Coronary artery (tissue), 2 donors: ENCODE measurements around the gene RB1.

Experiments used
- DNase-seq: peaks from one replicate; pipeline ENCODE4 v3.0.0-alpha.2; 2017; ENCODE audit warnings: low spot score
- H3K27ac ChIP-seq, 2 donors: fragments of 200-600 bp; sonication (generic); one replicate each; pipeline ENCODE4 v1.5.1; 2016 to 2019
- H3K4me3 ChIP-seq: fragments of 200-600 bp; sonication (generic); 2 replicates; pipeline ENCODE4 v1.5.1; 2016; ENCODE audit warnings: mild to moderate bottlenecking, moderate library complexity
- TF ChIP-seq, protein P1 (sequence below): fragments of 200-600 bp; sonication (generic); IDR thresholded peaks from one replicate; pipeline ENCODE4 v1.5.1; 2019; ENCODE audit warnings: antibody characterized with exemption

Gene RB1

DNA sequence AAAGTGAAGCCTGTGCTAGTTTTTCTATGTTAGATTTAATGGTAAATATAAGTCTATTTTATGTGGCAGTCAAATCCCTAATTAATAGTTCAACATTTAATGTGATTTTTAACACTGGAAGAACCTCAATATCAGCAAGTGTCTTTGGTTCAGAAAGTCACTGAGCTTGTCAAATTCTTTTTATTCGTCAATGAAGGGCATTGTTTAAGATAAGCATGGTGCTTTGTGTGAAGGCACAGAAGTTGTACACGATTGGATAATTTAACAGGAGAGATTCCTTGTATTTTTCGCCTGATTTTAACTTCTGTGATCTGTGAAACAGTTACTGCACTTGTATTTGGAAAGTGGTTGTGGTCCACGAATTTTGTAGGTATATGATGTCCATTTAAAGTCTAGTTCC lies 30.2 kb upstream of the RB1 start:
- Histone ChIP-seq H3K27ac (no peak overlapping the region), H3K4me3 (no peak overlapping the region)
- TF ChIP-seq, protein P1, sequence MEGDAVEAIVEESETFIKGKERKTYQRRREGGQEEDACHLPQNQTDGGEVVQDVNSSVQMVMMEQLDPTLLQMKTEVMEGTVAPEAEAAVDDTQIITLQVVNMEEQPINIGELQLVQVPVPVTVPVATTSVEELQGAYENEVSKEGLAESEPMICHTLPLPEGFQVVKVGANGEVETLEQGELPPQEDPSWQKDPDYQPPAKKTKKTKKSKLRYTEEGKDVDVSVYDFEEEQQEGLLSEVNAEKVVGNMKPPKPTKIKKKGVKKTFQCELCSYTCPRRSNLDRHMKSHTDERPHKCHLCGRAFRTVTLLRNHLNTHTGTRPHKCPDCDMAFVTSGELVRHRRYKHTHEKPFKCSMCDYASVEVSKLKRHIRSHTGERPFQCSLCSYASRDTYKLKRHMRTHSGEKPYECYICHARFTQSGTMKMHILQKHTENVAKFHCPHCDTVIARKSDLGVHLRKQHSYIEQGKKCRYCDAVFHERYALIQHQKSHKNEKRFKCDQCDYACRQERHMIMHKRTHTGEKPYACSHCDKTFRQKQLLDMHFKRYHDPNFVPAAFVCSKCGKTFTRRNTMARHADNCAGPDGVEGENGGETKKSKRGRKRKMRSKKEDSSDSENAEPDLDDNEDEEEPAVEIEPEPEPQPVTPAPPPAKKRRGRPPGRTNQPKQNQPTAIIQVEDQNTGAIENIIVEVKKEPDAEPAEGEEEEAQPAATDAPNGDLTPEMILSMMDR: no peak
- no peak for DNase-seq

DNA sequence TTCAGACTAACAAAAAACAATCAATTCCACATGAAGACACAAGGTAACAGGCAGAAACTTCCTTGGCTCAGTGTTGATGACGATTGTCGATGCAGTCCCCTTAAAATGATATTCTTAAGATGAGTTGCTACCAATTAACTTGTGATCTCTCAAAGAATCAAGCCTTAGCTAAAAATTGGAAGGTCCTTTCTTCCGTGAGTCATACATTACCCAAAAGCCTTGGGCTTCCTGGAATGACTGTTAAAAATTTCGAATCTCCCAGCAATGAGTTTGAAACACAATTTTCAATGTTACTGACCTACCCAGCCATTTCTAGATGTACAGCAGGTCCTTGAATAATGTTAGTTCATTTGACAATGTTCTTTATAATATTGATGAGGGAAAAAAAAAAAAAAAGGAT lies 28.0 kb upstream of the RB1 start:
- no peak overlapping the region for H3K27ac ChIP-seq
- TF ChIP-seq, protein P1: no peak
- no peak overlapping the region for H3K4me3 ChIP-seq
- no peak for DNase-seq

DNA sequence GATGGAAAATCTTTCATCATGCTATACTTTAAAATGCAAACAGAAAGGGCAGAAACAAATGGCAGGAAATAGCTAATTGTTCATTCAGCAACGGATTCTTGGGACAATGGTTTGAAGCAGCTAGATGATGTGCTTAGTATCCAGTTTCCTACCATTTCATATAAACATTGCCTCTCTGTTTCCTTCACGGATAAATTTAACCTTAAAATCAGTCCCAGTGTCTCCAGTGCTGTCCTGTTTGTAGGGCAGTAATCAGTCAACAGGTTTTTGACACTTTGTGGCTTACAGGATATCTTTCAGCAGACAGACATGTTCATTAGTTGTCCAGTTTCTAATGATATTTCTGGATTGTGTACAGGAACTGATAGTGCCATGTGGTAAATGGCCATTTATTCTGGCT lies 24.7 kb upstream of the RB1 start:
- TF ChIP-seq, protein P1: no peak
- H3K27ac ChIP-seq: no peak overlapping the region
- H3K4me3 ChIP-seq: no peak overlapping the region
- no peak for DNase-seq

DNA sequence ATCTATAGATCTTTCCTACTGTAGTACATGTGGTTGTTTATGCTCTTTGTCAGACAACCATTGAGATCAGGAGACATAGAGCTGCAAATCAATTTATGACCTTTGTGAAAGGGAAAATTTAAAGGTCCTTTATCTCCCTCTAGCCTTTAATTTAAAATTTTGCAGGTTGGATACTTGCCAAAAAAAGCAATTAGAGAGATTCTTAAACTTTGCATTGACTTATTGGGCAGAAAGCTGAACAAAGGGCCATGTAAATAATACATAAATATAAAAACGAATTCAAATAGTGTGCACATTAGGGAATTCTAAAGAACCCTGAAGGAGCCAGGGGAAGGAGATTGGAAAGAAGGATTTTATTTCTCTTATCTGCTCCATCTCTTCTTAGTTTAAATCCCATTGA lies 22.0 kb upstream of the RB1 start:
- Histone ChIP-seq H3K27ac (no peak overlapping the region), H3K4me3 (no peak overlapping the region)
- no peak for DNase-seq
- TF ChIP-seq, protein P1: no peak

DNA sequence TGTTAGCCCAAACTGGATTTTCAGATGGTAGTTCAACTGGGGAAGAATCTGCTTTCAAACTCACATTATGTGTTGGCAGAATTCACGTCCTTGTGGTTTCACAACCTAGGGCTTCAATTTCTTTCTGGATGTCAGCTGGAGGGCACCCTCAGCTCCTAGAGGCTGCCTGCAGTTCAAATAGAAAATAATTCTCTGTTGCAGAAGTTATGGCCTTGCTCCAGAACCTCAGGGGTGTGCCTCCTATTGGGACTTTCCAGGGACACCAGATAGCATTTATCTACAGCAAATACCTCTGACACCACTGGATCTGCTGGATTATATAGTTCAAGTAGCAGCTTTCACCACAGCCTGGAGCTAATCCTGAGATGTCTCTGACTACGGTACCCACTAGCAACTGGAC lies 11.8 kb upstream of the RB1 start:
- H3K4me3 ChIP-seq: no peak overlapping the region
- DNase-seq: no peak
- H3K27ac ChIP-seq: no peak overlapping the region
- TF ChIP-seq, protein P1: no peak

DNA sequence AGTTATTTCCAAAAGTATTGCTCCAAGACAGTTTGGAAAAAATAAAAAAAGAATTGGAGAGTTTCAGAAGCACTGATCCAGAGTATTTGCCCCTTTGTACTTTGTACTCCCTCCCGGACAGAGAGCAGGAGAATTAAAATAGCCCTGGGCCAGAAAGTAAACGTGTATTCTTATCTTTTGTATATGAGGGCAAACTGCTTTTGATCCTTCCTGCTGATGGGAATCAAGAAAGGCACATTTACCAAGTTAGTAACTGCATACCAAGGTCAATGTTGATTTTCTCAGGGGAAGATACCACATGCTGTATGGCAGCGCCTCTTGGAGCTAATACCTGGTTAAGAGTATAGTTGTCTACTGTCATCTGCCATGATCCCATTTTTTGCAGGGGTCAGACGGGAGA lies 10.9 kb upstream of the RB1 start:
- no peak overlapping the region for H3K27ac ChIP-seq
- no peak overlapping the region for H3K4me3 ChIP-seq
- TF ChIP-seq, protein P1: no peak
- no peak for DNase-seq

DNA sequence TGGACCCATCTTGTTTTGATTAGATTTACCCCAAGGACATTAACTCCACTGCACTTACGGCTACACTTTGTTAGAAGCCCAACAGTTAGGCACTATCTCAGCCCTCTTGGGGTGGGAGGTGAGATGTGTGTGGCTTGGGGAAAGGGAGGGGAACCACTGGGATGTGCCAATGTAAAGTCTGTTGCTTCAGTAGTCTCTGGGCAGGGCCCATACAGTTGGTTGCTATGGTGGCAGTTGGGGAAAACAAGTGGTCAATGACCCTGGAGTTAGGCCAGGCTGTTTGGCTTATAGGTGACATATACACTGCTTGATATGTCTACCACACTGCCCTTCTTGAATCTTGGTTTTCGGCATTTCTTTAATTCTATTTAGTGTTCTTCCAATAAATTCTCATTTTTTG lies 8.9 kb upstream of the RB1 start:
- no peak overlapping the region for H3K4me3 ChIP-seq

More for the DNA sequence above, 8.9 kb upstream of the RB1 start:
- DNase-seq: no peak
- TF ChIP-seq, protein P1: no peak
- no peak overlapping the region for H3K27ac ChIP-seq
